Common myeloid progenitor, CD34-positive (primary cell): ENCODE data around the gene RAB14. TPM values are rescaled to one million over a fixed set of nuclear protein-coding genes. Genes with fewer than 3 reads are reported as not detected.
A peak's percentile ranks its signal among the peaks of the same experiment; 100 is the strongest.

Source experiments
- CTCF ChIA-PET: fragments of 350-600 bp; sonication (Branson Sonifier 250); formaldehyde crosslinking; loops from one replicate; lab custom pipeline; 2021; ENCODE audit warnings: antibody characterized with exemption; lab: Charles Lee
- POLR2A ChIA-PET: fragments of 350-600 bp; sonication (Branson Sonifier 250); formaldehyde crosslinking; loops from one replicate; lab custom pipeline; 2021; ENCODE audit warnings: antibody characterized with exemption; lab: Charles Lee
- DNase-seq, 3 donors: peaks; one replicate each; pipeline versions ENCODE4 v3.0.0 to v3.0.0-alpha.2; 2013
- H3K27ac ChIP-seq, 2 experiments: 1 replicate in 1 of 2; 2 replicates in 1 of 2; pipeline ENCODE4 v1.7.0; 2013; ENCODE audit warnings: inconsistent platforms in 2 of 2, low read length in 2 of 2, mild to moderate bottlenecking in 2 of 2, low read depth in 1 of 2, moderate library complexity in 1 of 2; ENCODE audit not compliant: severe bottlenecking in 2 of 2, insufficient read depth in 1 of 2, poor library complexity in 1 of 2
- H3K27me3 ChIP-seq, 5 experiments: replicated peaks in 2 of 5; 1 replicate in 3 of 5; 2 replicates in 2 of 5; pipeline versions ENCODE4 v1.6.1 to v1.7.0; 2013; ENCODE audit warnings: low read length in 4 of 5, mild to moderate bottlenecking in 2 of 5, moderate library complexity in 2 of 5, inconsistent platforms in 1 of 5; ENCODE audit not compliant: insufficient read depth in 5 of 5, control insufficient read depth in 4 of 5
- H3K36me3 ChIP-seq, 4 experiments: 1 replicate in 2 of 4; 2 replicates in 2 of 4; pipeline versions ENCODE4 v1.6.1 to v1.7.0; 2013; ENCODE audit warnings: low read length in 3 of 4, control low read depth in 1 of 4, mild to moderate bottlenecking in 1 of 4; ENCODE audit not compliant: control insufficient read depth in 4 of 4, insufficient read depth in 4 of 4
- H3K4me1 ChIP-seq, 4 experiments: 1 replicate in 3 of 4; 2 replicates in 1 of 4; pipeline versions ENCODE4 v1.6.1 to v1.7.1; 2013; ENCODE audit warnings: low read length in 3 of 4, mild to moderate bottlenecking in 3 of 4, control low read depth in 1 of 4, inconsistent platforms in 1 of 4, moderate library complexity in 1 of 4; ENCODE audit not compliant: control insufficient read depth in 4 of 4, insufficient read depth in 4 of 4; ENCODE audit errors: control extremely low read depth in 1 of 4
- H3K4me3 ChIP-seq, 7 experiments: 1 replicate in 4 of 7; 2 replicates in 3 of 7; pipeline versions ENCODE4 v1.5.1 to v1.7.0; 2013; ENCODE audit warnings: mild to moderate bottlenecking in 7 of 7, low read length in 6 of 7, moderate library complexity in 6 of 7, inconsistent platforms in 2 of 7, low read depth in 2 of 7, control low read depth in 1 of 7; ENCODE audit not compliant: insufficient read depth in 4 of 7, control insufficient read depth in 1 of 7; ENCODE audit errors: extremely low read depth in 1 of 7
- H3K9me3 ChIP-seq, 5 experiments: 1 replicate in 4 of 5; 2 replicates in 1 of 5; pipeline versions ENCODE4 v1.6.1 to v1.7.1; 2013; ENCODE audit warnings: low read length in 4 of 5, mild to moderate bottlenecking in 2 of 5, inconsistent platforms in 1 of 5, low read depth in 1 of 5, moderate library complexity in 1 of 5; ENCODE audit not compliant: control insufficient read depth in 4 of 5, insufficient read depth in 2 of 5; ENCODE audit errors: control extremely low read depth in 1 of 5
- WGBS: methylation state at CpG from one replicate; pipeline ENCODE4 v1.1.5; 2013; ENCODE audit not compliant: insufficient coverage; 5-methylcytosine and 5-hydroxymethylcytosine counted together
- polyA plus RNA-seq: library from polyadenylated mRNA; unstranded; fragments of 120-200 nt; gene quantifications from one replicate; pipeline ENCODE4 v1.2.1, GENCODE V29; 2013

The RAB14 gene
- polyA plus RNA-seq = 52.5 TPM

DNA sequence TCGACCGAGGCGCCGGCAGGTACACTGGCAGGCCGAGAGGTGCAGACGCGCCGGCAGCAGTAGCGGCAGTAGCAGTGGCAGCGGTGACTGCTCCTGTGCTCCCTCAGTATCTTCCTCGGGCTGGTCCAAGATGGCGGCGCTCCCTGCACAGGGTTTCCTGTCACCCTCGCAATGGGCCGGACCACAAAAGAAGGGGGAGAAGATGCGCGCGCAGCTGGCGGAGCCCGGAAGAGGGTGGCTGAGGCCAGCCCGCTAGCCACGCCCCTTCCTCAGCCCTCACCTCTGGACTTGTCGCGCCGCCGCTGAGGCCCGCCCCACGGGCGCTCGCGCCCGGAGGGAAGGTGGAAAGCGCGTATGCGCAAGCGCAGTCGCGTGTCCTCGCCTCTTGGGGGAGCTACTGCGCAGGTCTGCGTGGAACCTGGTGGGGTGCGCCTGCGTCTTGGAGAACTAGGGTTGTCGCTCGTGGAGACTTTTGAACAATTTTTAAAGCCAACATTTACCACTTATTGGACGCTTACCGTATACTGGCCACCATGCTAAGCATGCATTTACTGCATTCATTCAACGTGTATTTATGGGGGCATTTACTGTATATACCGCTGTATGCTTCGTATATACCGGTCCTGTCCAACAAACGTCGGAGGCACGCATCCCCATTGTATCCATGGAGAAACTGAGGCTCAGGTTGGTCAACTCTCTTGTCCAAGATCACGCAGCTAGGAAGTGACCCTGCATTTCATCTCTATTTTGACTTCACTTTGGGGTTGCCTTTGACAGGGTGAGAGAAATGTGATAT lies at the start of gene RAB14:
TSS of gene RAB14 (minus strand) at position 132 of the 796 bp plus-strand sequence. CDS start 8,457 bp downstream, outside the sequence.
- POLR2A ChIA-PET = interaction anchor here (0.6 kb wide), 2 partner anchors 166 to 270 kb away, joined by 3 read pairs; no protein-coding TSS in a partner anchor
- H3K36me3 ChIP-seq = no peaks in the 10 kb centered on the region
- H3K4me3 ChIP-seq = peak within 1 kb of the TSS; percentile 80 to 98 (median 89)
- peak within 1 kb of the TSS; percentile 82 to 91 for H3K27ac ChIP-seq
- 4% methylated on average over 37 of the region's 55 CpGs for WGBS
- H3K27me3 ChIP-seq = no peaks in the 10 kb centered on the region
- H3K4me1 ChIP-seq = peaks cover 23 to 42% (median 39%) of the 10 kb centered on the region in 4 experiments
- CTCF ChIA-PET = interaction anchor here (0.9 to 1.9 kb wide), 7 partner anchors 10 to 81 kb away, joined by 3 to 6 read pairs (median 4); no protein-coding TSS in a partner anchor
- no peaks in the 10 kb centered on the region for H3K9me3 ChIP-seq
- DNase-seq = peak; percentile 98 to 99 (median 99)

DNA sequence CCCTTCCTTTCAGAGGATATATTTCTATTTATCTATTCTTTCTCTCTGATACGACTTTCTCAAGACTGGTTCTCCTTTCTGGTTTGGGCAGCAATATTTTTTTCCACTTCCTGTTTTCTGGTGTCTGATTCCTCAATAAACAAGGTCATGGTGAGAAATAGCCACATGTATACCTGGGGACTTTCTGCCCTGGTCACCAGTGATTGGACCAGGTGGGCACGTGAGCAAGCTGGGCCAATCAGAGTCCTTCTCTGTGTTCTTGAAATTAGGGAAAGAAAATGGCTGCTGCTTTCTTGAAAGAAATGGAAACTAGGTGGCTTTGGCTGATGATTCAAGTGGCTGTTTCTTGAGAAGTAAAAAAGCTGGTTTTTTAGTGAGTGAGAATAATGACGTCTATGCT lies 47.9 kb upstream of the RAB14 start:
- H3K36me3 ChIP-seq = no peaks in the 10 kb centered on the region
- no peak overlapping the region for H3K4me3 ChIP-seq
- H3K27ac ChIP-seq = no peak overlapping the region
- H3K4me1 ChIP-seq = peaks cover 19 to 41% (median 25%) of the 10 kb centered on the region in 4 experiments
- ChIA-PET CTCF (interaction anchor here (0.6 to 1.9 kb wide), 2 partner anchors 8 to 428 kb away, joined by 3 to 5 read pairs; no protein-coding TSS in a partner anchor), POLR2A (no interaction called here)
- peak in 2 of 3 donors; percentile 70 to 90 for DNase-seq
- WGBS = 63% methylated on average over 2 of the region's 3 CpGs
- no peaks in the 10 kb centered on the region for H3K27me3 ChIP-seq
- H3K9me3 ChIP-seq = no peaks in the 10 kb centered on the region

DNA sequence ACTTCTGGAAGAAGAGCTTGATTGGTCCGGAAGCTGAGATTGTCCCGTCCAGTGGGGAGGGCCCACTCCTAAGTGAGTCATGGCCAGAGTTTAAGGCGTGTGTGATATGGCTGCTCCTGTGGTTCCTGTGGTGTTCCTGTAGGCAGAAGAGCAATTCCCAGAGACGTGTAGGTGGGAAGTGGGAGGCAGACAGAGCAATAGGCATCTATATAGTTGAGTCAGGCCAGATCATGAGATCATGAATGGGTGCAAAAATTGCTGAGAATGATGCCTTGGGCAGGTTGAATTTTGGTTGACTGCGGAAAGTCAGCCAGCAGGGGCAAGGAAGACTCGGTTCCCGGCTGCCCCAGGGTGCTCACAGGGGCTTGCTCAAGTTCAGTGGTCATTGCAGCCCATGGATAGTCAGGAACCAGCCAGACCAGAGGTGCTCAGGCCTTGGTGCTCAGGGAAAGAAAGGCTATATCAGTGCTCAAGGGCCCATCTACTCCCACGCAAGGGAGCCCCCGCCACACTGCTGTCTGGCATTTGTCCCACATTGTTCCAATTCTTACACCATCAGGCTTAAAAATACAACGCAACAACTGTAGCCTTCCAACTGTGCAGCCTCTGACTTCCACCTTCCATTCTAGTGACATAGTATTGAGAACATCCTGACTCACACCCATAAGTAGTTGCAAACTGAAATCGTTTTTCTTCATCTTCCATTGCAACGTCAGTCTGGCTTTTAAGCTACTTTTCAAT lies 45.3 kb upstream of the RAB14 start:
- CTCF ChIA-PET = interaction anchor here (0.9 to 2.3 kb wide), 3 partner anchors 11 to 34 kb away, joined by 3 to 9 read pairs (median 9); no protein-coding TSS in a partner anchor
- no peak for DNase-seq
- Histone ChIP-seq H3K9me3 (peaks cover 0 to 7% (median 2%) of the 10 kb centered on the region in 5 experiments), H3K27me3 (no peaks in the 10 kb centered on the region), H3K36me3 (no peaks in the 10 kb centered on the region), H3K4me1 (peaks cover 0 to 15% (median 3%) of the 10 kb centered on the region in 4 experiments), H3K27ac (no peak overlapping the region), H3K4me3 (no peak overlapping the region)
- 96% methylated on average over 10 of the region's 12 CpGs for WGBS
- POLR2A ChIA-PET = interaction anchor here (1.3 kb wide), 1 partner anchor 10 kb away, joined by 3 read pairs; no protein-coding TSS in a partner anchor

DNA sequence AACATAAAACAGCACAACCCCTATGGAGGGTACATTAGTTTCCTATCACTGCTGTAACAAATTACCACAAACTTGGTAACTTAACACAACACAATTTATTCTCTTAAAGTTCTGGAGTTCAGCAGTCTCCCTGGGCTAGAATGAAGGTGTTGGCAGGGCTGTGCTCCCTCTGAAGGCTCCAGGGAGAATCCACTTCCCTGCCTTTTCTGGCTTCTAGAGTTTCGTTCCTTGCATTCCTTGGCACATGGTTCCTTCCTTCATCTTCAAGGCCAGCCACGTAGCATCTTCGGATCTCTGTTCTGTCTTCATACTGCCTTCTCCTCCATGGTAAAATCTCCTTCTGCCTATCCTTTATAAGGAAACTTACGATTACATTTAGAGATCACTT lies 41.3 kb upstream of the RAB14 start:
- 92% methylated on average over 3 of the region's 4 CpGs for WGBS
- ChIA-PET POLR2A (no interaction called here), CTCF (interaction anchor here (1.3 to 2.4 kb wide), 2 partner anchors 10 to 20 kb away, joined by 5 to 7 read pairs; no protein-coding TSS in a partner anchor)
- no peak for DNase-seq
- no peaks in the 10 kb centered on the region for H3K4me1 ChIP-seq
- no peak overlapping the region for H3K27ac ChIP-seq
- H3K36me3 ChIP-seq = no peaks in the 10 kb centered on the region
- no peaks in the 10 kb centered on the region for H3K27me3 ChIP-seq
- peaks cover 0 to 7% (median 2%) of the 10 kb centered on the region in 5 experiments for H3K9me3 ChIP-seq
- H3K4me3 ChIP-seq = no peak overlapping the region

DNA sequence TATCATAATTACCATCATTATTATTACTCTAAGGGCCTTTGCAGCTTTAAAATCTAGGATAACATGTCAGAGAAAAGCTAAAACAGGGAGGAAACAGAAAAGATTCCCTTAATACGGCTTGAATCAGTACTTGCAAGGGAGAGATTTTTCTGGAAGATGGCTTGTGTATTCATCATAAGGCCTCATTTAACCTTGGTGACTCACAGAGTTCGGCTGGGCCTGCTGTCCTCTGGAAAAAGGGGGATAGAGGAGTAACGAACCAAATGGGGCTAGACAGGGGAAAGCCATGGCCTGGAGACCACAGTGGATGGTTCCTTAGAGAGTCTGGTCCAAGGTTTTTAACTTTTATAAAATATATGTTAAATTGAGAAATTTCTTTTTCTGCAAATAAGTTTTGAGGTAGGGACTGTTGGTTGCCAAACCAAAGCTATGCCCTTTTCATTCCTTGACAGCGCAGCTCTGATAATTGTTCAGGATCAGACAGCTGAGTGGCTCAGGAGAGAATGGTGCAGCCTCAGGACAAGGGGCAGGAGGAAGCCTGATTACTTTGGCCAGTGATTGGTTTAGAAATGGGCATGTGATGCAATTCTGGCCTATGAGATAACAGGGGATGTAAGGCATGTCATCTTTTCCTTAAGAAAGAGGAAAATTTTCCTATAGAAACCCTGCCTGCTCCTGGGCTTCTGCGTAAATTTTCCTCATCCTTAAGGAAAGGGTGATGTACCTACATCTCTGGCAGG lies 40.7 kb upstream of the RAB14 start:
- CTCF ChIA-PET = interaction anchor here (1.1 to 2.4 kb wide), 3 partner anchors 9 to 19 kb away, joined by 4 to 7 read pairs (median 5); no protein-coding TSS in a partner anchor
- no peak overlapping the region for H3K27ac ChIP-seq
- no peaks in the 10 kb centered on the region for H3K27me3 ChIP-seq
- no peak for DNase-seq
- H3K4me3 ChIP-seq = no peak overlapping the region
- H3K36me3 ChIP-seq = no peaks in the 10 kb centered on the region
- 80% methylated on average over 5 of the region's 5 CpGs for WGBS
- POLR2A ChIA-PET = no interaction called here
- H3K9me3 ChIP-seq = peaks cover 0 to 7% (median 2%) of the 10 kb centered on the region in 5 experiments
- H3K4me1 ChIP-seq = no peaks in the 10 kb centered on the region

DNA sequence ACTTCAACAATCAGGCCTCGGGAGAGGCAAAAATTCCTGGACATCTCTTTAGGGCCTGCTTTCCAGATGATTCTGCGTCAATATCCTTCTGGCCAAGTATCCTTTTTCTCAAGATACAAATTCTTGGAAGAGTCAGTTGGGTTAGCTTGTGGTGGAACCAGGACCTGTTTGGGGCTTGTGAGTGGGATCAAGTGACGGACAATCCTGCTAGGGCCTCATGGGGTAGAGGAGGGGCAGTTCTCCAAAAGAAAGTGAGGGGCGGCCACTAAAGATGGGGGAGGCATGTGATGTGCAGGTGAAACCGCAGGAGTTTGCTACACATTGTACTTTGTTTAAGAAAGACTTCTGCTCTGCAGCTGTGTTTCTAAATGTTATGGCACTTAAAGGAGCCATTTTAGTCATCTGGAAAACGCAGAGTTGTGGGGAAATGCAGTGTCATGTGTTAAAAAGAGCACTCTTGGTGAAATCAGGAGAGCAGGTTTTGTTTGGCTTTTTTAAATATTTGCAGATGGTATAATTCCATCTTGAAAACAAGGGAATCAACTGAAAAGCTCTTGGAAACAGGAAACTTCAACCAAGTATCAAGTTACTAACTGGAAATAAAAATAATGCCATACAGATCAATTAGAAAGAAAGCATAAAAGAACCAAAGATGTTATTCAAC lies 38.9 kb upstream of the RAB14 start:
- CTCF ChIA-PET = interaction anchor here (1.3 to 2.4 kb wide), 2 partner anchors 17 to 27 kb away, joined by 3 to 7 read pairs; no protein-coding TSS in a partner anchor
- H3K4me3 ChIP-seq = no peak overlapping the region
- no peaks in the 10 kb centered on the region for H3K27me3 ChIP-seq
- H3K36me3 ChIP-seq = no peaks in the 10 kb centered on the region
- DNase-seq = no peak
- POLR2A ChIA-PET = no interaction called here
- H3K9me3 ChIP-seq = peaks cover 0 to 7% (median 2%) of the 10 kb centered on the region in 5 experiments
- WGBS = 97% methylated on average over 6 of the region's 6 CpGs
- no peak overlapping the region for H3K27ac ChIP-seq
- H3K4me1 ChIP-seq = no peaks in the 10 kb centered on the region
